Mammary epithelial cell (primary cell): ENCODE results near the gene FSIP2.

Source experiments
- CTCF ChIP-seq, 2 donors: IDR thresholded peaks in 1 of 2; conservative IDR thresholded peaks in 1 of 2; 2 replicates each; pipeline ENCODE4 v1.5.1; 2011 to 2012; ENCODE audit warnings: inconsistent platforms in 2 of 2, low read length in 2 of 2, mild to moderate bottlenecking in 2 of 2, control low read depth in 1 of 2, low read depth in 1 of 2; ENCODE audit not compliant: insufficient read depth in 1 of 2; ENCODE audit errors: extremely low read depth in 1 of 2
- EZH2 ChIP-seq: IDR thresholded peaks from 2 replicates; pipeline ENCODE4 v1.6.1; 2012; ENCODE audit warnings: low read length, inconsistent platforms, borderline replicate concordance

- no peak for TF ChIP-seq CTCF (conservative IDR thresholded peaks at IDR 0.05 in 1 of 2, IDR thresholded peaks at IDR 0.05 in 1 of 2; ENCODE audit: extremely low read depth in 1 of 2, insufficient read depth in 1 of 2, low read depth in 1 of 2, low read length in 2 of 2)
- TF ChIP-seq EZH2, result no peak
These were observed 37.7 kb upstream of the FSIP2 start for GRCh38 chr2:185700883-185701282.
